Right renal cortex interstitium (tissue), 3 donors: ENCODE measurements around the gene CRMP1. TPM values are rescaled to one million over a fixed set of nuclear protein-coding genes. Genes with fewer than 3 reads are reported as not detected.

Experiments
- DNase-seq, 3 donors: peaks; one replicate each; pipeline ENCODE4 v3.0.0-alpha.2; 2013; ENCODE audit warnings: low read depth in 3 of 3, low spot score in 2 of 3
- polyA plus RNA-seq, 3 donors: library from polyadenylated mRNA; unstranded; fragments of 120-200 nt; gene quantifications; one replicate each; pipeline ENCODE4 v1.2.1, GENCODE V29; 2013; ENCODE audit not compliant: insufficient read length in 3 of 3

CRMP1 gene
- polyA plus RNA-seq, 3 donors = 42.9 to 48.2 (median 44.6) TPM

GRCh38 chr4:5890063-5890727 lies 2.7 kb downstream of the CRMP1 start:
- peak in 1 of 3 donors; percentile 52 for DNase-seq

GRCh38 chr4:5889002-5889696 lies 3.7 kb downstream of the CRMP1 start:
- no peak for DNase-seq

- no peak for DNase-seq
Observed at GRCh38 chr4:5888222-5889001, 4.5 kb downstream of the CRMP1 start.

GRCh38 chr4:5887361-5888221 lies 5.3 kb downstream of the CRMP1 start:
- no peak for DNase-seq

GRCh38 chr4:5887011-5887360 lies 5.9 kb downstream of the CRMP1 start:
- DNase-seq = no peak

- no peak for DNase-seq
Observed at GRCh38 chr4:5885733-5886132, 7.2 kb downstream of the CRMP1 start.

GRCh38 chr4:5884796-5885195 lies 8.1 kb downstream of the CRMP1 start:
- DNase-seq = no peak

- DNase-seq = no peak
Observed at GRCh38 chr4:5883916-5884315, 9.0 kb downstream of the CRMP1 start.

GRCh38 chr4:5882947-5883346 lies 9.9 kb downstream of the CRMP1 start:
- no peak for DNase-seq

- DNase-seq = no peak
Observed at GRCh38 chr4:5881340-5881739, 11.5 kb downstream of the CRMP1 start.

GRCh38 chr4:5878359-5878758 lies 14.5 kb downstream of the CRMP1 start:
- no peak for DNase-seq

- DNase-seq = no peak
Observed at GRCh38 chr4:5877392-5877791, 15.5 kb downstream of the CRMP1 start.

- DNase-seq = no peak
Observed at GRCh38 chr4:5874811-5875449, 18.0 kb downstream of the CRMP1 start.

GRCh38 chr4:5870701-5871100 lies 22.2 kb downstream of the CRMP1 start:
- DNase-seq = no peak

- no peak for DNase-seq
Observed at GRCh38 chr4:5869966-5870619, 22.8 kb downstream of the CRMP1 start.

- DNase-seq = no peak
Observed at GRCh38 chr4:5867866-5868265, 25.0 kb downstream of the CRMP1 start.

GRCh38 chr4:5866841-5867813 lies 25.8 kb downstream of the CRMP1 start:
- no peak for DNase-seq

- no peak for DNase-seq
Observed at GRCh38 chr4:5865896-5866599, 26.8 kb downstream of the CRMP1 start.
